ENCODE measurements around the gene PDE1A.

PDE1A gene

DNA sequence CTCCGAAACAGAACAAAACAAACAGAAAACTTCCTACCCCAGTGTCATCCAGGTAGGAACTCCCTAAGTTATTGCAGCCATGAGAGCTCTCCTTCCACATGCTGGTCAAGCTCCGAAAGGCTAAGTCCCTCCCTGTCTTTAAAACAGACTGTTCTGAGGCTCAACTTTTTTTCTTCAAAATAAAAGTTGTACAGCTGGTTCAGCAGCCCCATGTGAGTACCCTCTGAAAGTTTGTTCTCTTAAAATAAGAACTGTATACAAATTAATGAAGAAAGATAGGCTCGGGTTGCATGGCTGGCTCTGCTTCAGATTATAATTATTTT, at the start of gene PDE1A:
Gene PDE1A, minus strand, starts transcription at position 119 of the 323 bp plus-strand sequence.
- no peak for DNase-seq

DNA sequence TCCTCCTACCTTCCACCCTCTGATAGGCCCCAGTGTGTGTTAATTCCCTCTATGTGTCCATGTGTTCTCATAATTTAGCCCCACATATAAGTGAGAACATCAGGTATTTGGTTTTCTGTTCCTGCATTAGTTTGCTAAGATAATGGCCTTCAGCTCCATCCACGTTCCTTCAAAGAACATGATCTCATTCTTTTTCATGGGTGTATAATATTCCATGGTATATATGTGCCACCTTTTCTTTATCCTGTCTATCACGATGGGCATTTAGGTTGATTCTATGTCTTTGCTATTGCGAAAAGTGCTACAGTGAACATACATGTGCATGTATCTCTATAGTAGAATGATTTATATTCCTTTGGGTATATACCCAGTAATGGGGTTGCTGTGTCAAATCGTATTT, 46.8 kb upstream of the PDE1A start:
- no peak for DNase-seq

DNA sequence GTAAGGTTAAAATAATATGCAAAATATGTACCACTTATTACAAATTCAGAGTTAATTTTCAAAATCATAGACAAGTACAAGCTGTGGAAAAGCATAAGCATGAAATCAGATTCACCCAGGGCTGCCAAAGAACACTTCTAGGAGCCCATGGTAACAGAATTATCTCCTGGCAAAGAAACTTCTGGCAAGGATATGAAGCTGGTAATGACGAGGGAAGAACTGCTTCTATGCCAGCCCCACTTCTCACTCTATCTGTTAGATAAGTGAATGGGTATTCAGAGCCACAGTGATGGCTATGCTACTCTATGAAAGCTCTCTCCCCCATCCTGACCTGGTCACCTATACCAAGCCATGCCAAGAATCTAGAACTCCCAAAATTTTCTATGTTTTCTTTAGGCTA, 36.9 kb upstream of the PDE1A start:
- DNase-seq, result no peak

DNA sequence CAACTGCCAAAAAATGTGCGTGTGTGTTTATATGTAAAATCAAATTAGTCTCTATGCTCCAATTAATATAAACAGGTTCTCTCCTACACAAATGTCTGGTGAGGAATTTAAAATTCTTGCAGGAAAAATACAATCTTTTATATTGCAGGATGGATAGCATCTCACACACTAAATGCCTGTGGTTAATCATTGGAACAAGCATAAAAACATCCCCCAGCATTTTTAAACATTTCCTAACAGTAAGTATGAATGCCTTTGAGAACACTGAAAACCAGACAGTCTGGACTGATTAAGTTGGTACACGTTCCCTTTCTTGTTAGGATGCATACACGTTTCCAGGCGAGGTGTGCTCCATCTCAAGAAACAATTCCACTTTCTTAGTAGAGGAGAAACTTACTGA, 29.9 kb upstream of the PDE1A start:
- no peak for DNase-seq

DNA sequence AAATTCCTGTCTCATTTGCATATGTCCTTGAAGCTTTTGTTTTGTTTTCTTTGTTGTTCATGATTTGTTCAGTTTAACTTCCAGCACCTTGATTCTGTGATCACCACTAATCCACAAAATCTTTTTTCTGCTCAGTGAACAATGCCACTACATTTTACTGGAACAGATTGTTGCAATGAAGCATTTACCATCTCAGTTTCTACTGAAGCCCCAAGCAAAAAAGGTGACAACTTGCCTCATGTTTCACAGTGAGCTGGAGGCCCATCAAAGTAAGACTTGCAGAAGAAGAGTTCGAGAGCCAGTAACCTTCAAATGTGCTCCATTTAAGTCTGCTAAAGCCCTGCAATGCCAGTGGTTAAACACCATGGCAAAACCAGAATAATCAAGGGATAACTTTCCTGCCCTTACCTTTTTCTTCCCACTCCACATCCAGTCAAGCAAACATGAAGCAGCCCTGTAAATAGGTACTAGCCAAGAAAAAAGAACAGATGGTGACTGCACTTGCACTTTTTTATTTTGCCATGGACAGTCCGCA, 25.7 kb upstream of the PDE1A start:
- DNase-seq, result no peak

DNA sequence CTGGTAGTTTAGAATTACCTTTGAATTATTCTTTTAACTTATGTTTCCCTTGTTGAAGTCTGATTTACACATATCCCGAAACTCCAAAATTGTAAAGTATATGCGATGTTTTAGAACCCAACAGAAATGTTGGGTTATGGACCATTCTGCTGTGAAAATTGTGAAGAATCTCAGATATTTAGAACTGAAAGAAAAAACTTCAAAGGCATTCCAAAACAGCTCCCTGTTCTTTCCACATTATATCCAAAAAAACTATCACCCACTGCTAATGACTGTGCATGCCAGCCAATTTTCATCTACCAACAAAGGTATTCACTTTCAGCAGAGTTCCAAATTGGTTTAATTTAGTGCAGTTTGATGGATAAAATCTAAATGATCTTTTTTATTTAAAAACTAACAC, 21.5 kb upstream of the PDE1A start:
- DNase-seq, result no peak

GRCh38 chr2:182447863-182448262, 21.0 kb upstream of the PDE1A start:
- DNase-seq, result no peak

GRCh38 chr2:182447163-182447562, 20.3 kb upstream of the PDE1A start:
- DNase-seq, result no peak

DNA sequence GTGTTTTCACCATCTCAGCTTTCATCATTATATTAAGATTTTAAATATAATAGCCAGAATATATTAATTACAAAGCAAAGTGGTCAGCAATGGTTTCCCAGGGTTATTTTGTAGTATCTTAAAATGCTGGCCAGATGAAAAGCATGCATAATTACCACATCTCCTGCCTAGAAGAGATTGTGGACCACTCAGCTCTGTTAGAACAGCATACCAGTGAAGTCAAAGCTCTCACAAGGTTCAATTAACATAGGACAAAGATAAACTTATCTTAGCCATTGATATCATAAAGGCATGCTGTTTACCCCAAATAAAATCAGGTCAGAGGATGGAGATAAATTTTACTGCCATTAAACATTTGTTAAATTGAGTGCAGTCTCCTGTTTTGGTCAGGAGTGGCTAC, 19.3 kb upstream of the PDE1A start:
- no peak for DNase-seq

DNA sequence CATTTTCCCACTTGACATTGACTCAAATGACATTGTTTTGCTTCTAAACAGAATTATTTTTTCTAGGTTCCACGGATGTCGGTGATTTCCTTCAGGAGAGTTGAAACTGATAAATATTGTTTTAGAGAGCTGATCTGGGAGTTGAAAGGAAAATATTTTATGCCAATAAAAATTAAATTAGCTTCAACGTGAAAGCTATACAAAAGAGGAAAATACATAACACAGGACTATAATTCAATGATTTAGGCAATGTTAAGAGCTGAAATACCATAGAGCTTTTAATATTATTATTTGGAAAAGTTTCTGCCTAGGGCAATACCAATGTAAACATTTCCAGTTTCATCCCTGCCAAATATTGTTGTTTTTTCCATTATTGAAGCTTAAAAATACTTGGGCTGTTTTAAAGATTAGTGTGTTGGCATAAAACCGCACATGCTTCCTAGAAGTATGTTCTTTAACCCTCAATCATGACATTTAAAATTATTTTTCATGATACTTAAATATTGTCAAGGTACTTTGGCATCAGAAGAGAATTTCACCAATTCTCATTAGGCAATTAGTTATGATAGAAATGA, 18.6 kb upstream of the PDE1A start:
- no peak for DNase-seq

- no peak for DNase-seq
These were observed 18.0 kb upstream of the PDE1A start for GRCh38 chr2:182444806-182445205.

DNA sequence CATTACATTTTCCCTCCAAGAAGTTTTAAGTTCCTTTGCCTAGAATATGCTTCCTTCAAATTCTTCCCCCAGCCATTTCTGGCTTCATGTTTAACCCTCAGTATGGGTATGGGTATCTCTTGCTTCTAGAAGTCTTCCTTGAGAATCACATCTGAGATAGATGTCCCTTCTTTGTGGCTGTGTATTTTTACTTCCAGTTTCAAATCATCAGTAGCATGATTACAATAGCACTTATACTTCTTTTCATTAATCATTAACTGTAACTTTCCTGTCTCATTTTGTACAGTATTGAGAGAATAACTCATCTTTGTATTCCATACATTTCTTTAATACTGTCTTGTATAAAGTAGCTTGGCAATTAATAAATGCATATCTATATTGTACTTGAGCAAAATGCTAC, 17.3 kb upstream of the PDE1A start:
- DNase-seq, result no peak

DNA sequence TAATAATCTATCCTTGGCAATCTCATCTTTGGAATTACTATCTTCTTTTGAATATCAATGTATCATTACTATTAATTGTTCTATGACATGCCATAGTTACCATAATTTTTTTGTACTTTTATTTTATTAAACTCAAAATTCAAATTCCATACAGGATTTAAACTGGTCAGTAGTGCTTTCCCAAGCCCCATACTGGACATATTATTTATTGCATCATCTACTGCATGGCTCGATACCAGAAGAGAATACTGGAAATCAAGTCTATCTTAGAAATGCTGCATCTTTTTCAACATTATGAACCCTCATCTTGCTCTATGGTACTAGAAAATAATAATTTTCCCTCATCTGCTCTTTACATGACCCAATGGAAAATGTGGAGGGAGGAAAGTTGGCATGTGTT, 9.4 kb upstream of the PDE1A start:
- DNase-seq, result no peak

- DNase-seq, result no peak
These were observed 8.9 kb upstream of the PDE1A start for GRCh38 chr2:182435754-182436153.

- DNase-seq, result no peak
These were observed 5.2 kb upstream of the PDE1A start for GRCh38 chr2:182432051-182432450.

DNA sequence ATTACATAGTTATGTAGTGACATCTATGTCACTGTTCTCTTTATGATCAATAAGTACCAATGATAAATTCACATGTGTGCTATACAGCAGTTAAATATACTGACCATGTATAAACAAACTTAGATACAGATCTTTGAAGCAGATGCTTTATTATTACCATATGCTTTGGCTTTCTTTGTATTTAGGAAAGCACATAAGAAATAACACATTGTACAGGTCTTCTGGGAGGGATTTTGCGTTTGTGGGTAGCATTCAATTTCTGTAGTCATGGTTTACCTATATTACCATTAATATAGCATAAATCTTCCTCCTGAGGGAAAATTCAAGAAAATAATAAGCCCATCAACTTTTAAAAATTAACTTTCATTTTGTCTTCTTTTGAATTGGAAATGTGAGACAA, 1.6 kb upstream of the PDE1A start:
- no peak for DNase-seq

DNA sequence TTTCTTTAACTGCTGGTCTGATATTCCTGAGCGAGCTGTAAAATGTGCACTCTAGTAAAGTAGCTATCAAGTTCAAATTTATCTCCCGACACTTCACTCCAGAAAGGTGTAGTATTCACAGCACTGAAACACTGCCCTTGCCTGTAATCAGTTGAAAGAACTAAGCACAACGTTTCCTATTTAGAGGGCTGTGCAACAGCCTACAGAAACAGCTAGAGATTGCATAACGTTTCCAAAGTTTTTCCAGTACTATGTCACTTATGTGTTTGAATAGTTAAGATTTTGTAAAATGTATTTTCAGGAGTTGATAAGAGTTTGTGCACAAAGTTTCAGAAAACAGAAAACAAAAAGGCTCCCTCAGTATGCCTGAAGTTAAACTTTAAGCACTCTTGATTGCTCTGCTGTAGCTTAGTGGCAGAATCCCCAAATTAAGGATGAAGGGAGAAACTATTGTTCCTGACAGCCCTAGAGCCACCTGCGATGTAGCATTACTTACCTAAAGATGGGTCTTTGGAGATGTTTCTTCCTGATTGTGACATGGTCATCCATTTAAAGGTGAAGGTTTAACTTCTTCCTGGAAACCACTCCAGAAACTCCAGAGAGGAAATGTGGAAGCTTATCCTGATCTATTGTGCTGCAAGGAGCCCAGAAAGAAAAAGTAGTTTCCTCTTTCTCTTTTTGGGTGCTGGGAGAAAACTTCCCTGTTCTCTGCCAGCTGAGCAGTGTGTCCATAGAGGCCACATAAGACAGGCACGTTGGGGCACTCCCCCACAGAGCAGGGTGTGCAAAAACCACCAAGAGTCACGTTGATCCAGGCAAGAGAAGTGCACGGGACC, 536 bp downstream of the PDE1A start:
- no peak for DNase-seq

GRCh38 chr2:182422864-182423263, 4.0 kb downstream of the PDE1A start:
- no peak for DNase-seq

DNA sequence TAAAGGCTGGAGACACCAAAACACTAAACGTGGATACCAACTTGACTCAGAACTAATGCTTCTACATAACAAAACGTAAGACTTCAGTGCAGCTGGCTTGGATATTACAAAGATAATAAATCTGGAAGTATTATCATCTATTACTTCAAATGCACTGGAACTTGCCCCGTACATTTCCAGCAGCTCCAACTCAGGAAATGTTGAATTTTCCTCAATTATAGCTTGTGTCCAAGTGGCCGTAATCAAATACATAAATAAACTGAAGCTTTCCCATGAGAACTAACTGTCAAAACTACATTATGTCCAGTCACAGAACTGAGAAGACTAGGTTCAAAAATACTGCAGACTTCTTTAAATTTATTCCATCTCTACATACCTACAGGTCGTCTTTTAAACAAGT, 6.2 kb downstream of the PDE1A start:
- DNase-seq, result no peak

GRCh38 chr2:182416861-182417260, 10.0 kb downstream of the PDE1A start:
- DNase-seq, result no peak

DNA sequence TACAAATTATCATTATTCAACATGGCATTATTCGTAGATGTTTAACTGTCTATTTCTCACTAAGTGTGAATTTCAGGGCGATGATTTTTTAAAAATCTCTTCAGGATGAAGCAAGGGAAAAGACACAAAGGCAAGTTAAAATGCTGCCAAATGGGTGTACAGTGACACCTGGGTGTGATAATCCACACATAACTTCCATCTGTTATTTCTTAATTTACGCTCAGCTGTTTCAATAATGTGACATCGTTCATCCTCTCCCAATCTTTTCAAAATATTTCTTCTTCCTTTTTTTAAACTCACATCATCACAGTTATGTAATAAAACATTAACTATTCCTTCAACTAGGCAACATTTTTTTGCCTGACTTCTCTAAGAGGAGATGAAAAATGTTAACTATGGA, 10.6 kb downstream of the PDE1A start:
- no peak for DNase-seq

DNA sequence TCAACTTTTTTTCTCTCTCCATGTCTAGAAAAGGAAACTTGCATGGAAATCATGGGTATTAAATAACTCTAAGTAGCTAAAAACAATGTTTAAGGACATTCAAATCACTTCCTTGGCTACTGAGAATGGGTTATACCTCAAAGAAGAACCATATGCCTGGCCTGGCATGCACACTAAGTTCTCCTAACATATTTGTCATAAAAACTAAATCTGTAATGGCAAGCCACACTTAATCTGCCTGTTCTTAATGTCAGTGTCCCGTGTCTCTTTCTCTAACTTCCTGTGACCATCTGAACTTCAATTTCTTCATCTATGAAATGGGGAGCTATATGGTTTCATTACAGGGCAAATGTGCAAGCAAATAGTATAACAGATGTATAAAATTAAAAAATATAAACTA, 11.1 kb downstream of the PDE1A start:
- DNase-seq, result no peak

GRCh38 chr2:182412858-182413257, 14.0 kb downstream of the PDE1A start:
- no peak for DNase-seq

DNA sequence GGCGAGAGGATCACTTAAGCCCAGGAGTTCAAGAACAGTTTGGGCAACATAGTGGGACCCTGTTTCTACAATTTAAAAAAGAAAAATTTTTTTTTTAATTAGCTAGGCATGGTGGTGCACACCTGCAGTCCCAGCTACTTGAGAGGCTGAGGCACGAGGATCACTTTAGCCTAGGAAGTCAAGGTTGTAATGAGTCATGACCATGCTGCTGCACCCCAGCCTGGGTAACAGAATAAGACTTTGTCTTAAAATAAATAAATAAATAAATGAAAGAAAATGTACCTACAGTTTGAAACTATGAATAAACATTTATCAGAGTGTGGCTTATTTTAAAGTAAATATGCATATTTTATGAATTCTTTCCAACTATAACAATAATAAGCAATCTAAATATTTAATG, 16.7 kb downstream of the PDE1A start:
- DNase-seq, result no peak

DNA sequence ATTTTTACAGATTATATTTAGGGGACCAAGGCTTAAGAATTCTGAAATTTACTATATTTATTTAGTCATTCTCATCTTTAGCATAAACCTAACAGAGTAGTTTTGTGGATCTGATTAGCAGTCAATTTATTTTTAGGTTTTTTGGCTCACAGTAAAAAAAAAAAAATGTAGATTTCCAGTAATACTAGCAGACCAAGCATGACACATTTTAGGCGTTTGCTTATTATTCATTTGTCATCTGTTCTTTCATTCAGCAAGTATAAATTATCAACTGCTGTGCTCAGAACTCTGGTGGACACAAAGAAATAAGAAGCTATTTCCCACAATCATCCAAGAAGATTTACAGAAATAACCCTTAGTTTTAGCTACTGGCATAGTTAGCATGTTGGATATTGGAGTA, 20.6 kb downstream of the PDE1A start:
- DNase-seq, result no peak
